HepG2 (cell line): Measurements from ENCODE around the gene SEMA6D. TPM values are rescaled to one million over a fixed set of nuclear protein-coding genes. Genes with fewer than 3 reads are reported as not detected.

Experiments used
- ATAC-seq: fragments of 200-7000 bp; cut with Tn5 transposase; 3 replicates; pipeline ENCODE4 v1.9.1; 2020; ENCODE audit warnings: mild to moderate bottlenecking, moderate library complexity
- BruUV-seq: library from RNA; stranded (reverse); fragments of 400-500 nt; replicated peaks from 2 replicates; lab custom pipeline; 2021; lab: Mats Ljungman, UMichigan
- CTCF ChIA-PET: fragments of 300-600 bp; formaldehyde crosslinking; extraction: SDS; loops from one replicate; lab custom pipeline; 2021; ENCODE audit warnings: low total read pairs, inconsistent platforms, low intra/inter-chr PET ratio; lab: Yijun Ruan, JAX
- POLR2A ChIA-PET: fragments of 350-600 bp; sonication (Branson Sonifier 250); formaldehyde crosslinking; loops from one replicate; lab custom pipeline; 2020; ENCODE audit warnings: antibody characterized with exemption, inconsistent platforms; lab: Yijun Ruan, JAX
- DNase-seq: peaks from one replicate; pipeline ENCODE4 v3.0.0-alpha.2; 2015; ENCODE audit warnings: low spot score
- FAIRE-seq: peaks from 3 replicates; lab custom pipeline; 2011; peaks lifted over from hg19 to GRCh38; lab: Jason Lieb, UNC
- H2AFZ ChIP-seq: one replicate; pipeline ENCODE4 v1.6.1; 2011; ENCODE audit warnings: low read length, inconsistent platforms
- H3K27ac ChIP-seq: fragments of 300-600 bp; 3 replicates; pipeline ENCODE4 v1.8.0; 2011; ENCODE audit warnings: mixed run types, mild to moderate bottlenecking, mixed read lengths, low read length, inconsistent platforms; ENCODE audit not compliant: insufficient read depth; ENCODE audit errors: extremely low read length
- H3K27me3 ChIP-seq, 2 experiments: fragments of 200-600 bp in 1 of 2; 2 replicates in 1 of 2; 3 replicates in 1 of 2; pipeline versions ENCODE4 v1.6.0 to v1.8.0; 2011; ENCODE audit warnings: low read length in 2 of 2, mild to moderate bottlenecking in 2 of 2, moderate library complexity in 2 of 2, inconsistent platforms in 1 of 2; ENCODE audit not compliant: insufficient read depth in 2 of 2, control insufficient read depth in 1 of 2
- H3K36me3 ChIP-seq, 2 experiments: fragments of 200-600 bp in 1 of 2; replicated peaks in 1 of 2; 2 replicates in 1 of 2; 3 replicates in 1 of 2; pipeline versions ENCODE4 v1.5.1 to v1.8.0; 2011; ENCODE audit warnings: low read length in 2 of 2, inconsistent platforms in 1 of 2; ENCODE audit not compliant: insufficient read depth in 2 of 2, control insufficient read depth in 1 of 2
- H3K4me1 ChIP-seq: 2 replicates; pipeline ENCODE4 v1.5.1; 2012; ENCODE audit warnings: low read length, inconsistent platforms; ENCODE audit not compliant: insufficient read depth
- H3K4me2 ChIP-seq: 2 replicates; pipeline ENCODE4 v1.6.0; 2011; ENCODE audit warnings: low read depth, low read length, inconsistent platforms
- H3K4me3 ChIP-seq, 3 experiments: fragments of 200-600 bp in 1 of 3; sonication (generic), shearing (Covaris generic) in 1 of 3; replicated peaks in 1 of 3; 2 replicates each; pipeline ENCODE4 v1.5.1; 2011 to 2016; ENCODE audit warnings: low read length in 3 of 3, inconsistent platforms in 2 of 3, low read depth in 2 of 3, mild to moderate bottlenecking in 2 of 3, control low read depth in 1 of 3, mixed read lengths in 1 of 3; ENCODE audit not compliant: insufficient read depth in 1 of 3
- H3K79me2 ChIP-seq: one replicate; pipeline ENCODE4 v1.6.1; 2011; ENCODE audit warnings: low read length, inconsistent platforms; ENCODE audit not compliant: insufficient read depth
- H3K9ac ChIP-seq: 2 replicates; pipeline ENCODE4 v1.6.0; 2011; ENCODE audit warnings: mild to moderate bottlenecking, low read depth, low read length, inconsistent platforms; ENCODE audit not compliant: insufficient read depth
- H3K9me3 ChIP-seq: 2 replicates; pipeline ENCODE4 v1.5.1; 2012; ENCODE audit warnings: mild to moderate bottlenecking, low read length
- H4K20me1 ChIP-seq: 2 replicates; pipeline ENCODE4 v1.6.0; 2011; ENCODE audit warnings: inconsistent platforms, mild to moderate bottlenecking, low read length, moderate library complexity; ENCODE audit not compliant: insufficient read depth
- ADNP ChIP-seq: sonication (generic); formaldehyde crosslinking; IDR thresholded peaks from 2 replicates; pipeline ENCODE4 v1.4.0; 2020; ENCODE audit warnings: missing genetic modification reagents
- ARID2 ChIP-seq: sonication (generic); formaldehyde crosslinking; IDR thresholded peaks from 2 replicates; pipeline ENCODE4 v1.8.1; 2022; ENCODE audit warnings: mild to moderate bottlenecking, missing genetic modification reagents, borderline replicate concordance
- EHMT2 ChIP-seq: fragments of 200-600 bp; sonication (generic); IDR thresholded peaks from 2 replicates; pipeline ENCODE4 v1.7.0; 2017; ENCODE audit warnings: antibody characterized with exemption, low read depth, low read length, borderline replicate concordance
- MEIS1 ChIP-seq: sonication (generic); formaldehyde crosslinking; IDR thresholded peaks from 2 replicates; pipeline ENCODE4 v1.9.0; 2021; ENCODE audit warnings: mild to moderate bottlenecking, missing genetic modification reagents, moderate library complexity, borderline replicate concordance
- NKX3-1 ChIP-seq: sonication (generic); formaldehyde crosslinking; IDR thresholded peaks from 2 replicates; pipeline ENCODE4 v1.5.0; 2020; ENCODE audit warnings: missing genetic modification reagents
- ZFX ChIP-seq: sonication (generic); formaldehyde crosslinking; IDR thresholded peaks from 2 replicates; pipeline ENCODE4 v1.4.0; 2020; ENCODE audit warnings: mild to moderate bottlenecking, low read depth, missing genetic modification reagents, moderate library complexity
- ZNF431 ChIP-seq: sonication (generic); formaldehyde crosslinking; IDR thresholded peaks from 2 replicates; pipeline ENCODE4 v1.9.0; 2022; ENCODE audit warnings: missing genetic modification reagents, low read depth, mild to moderate bottlenecking, borderline replicate concordance
- ZNF569 ChIP-seq: sonication (generic); formaldehyde crosslinking; IDR thresholded peaks from 2 replicates; pipeline ENCODE4 v1.5.0; 2020; ENCODE audit warnings: mild to moderate bottlenecking, missing genetic modification reagents, moderate library complexity, borderline replicate concordance
- WGBS: methylation state at CpG from one replicate; pipeline ENCODE4 v1.1.6; 2017; ENCODE audit warnings: low lambda C conversion rate; 5-methylcytosine and 5-hydroxymethylcytosine counted together
- in situ Hi-C: cut with HindIII; loops from 2 replicates; pipeline ENCODE4 v1.10.0; 2017; ENCODE audit warnings: low pct_unique_long_range_greater_than_20kb; ENCODE audit not compliant: extremely low pct_ligation_motif_present
- intact Hi-C: fragments of 100-400 bp; cut with micrococcal nuclease; formaldehyde crosslinking; loops from one replicate; pipeline ENCODE4 v1.10.0; 2022; ENCODE audit not compliant: unreplicated experiment
- polyA plus RNA-seq, 8 experiments: library from polyadenylated mRNA; depleted of rRNA in 3 of 8; stranded (reverse) in 7 of 8; unstranded in 1 of 8; fragments of >200 nt; fragmentation: Illumina TruSeq in 4 of 8; extraction: Trizol in 4 of 8; gene quantifications; 2 replicates each; pipeline versions ENCODE4 v1.2.1 to v1.2.3, GENCODE V29; 2011 to 2016; ENCODE audit warnings: low read depth in 4 of 8, missing spikeins in 1 of 8, mixed read lengths in 1 of 8; ENCODE audit not compliant: insufficient read depth in 1 of 8
- total RNA-seq, 5 experiments: library from RNA; depleted of rRNA; stranded (reverse); fragments of >200 nt; fragmentation: Illumina TruSeq; extraction: Trizol; gene quantifications; 2 replicates each; pipeline ENCODE4 v1.2.3, GENCODE V29; 2016; ENCODE audit warnings: low read depth in 1 of 5
- TF ChIP-seq, protein P1 (sequence below): sonication (generic); formaldehyde crosslinking; IDR thresholded peaks from 2 replicates; pipeline ENCODE4 v1.4.0; 2020; ENCODE audit warnings: missing genetic modification reagents
- TF ChIP-seq, protein P2 (sequence below): sonication (generic); formaldehyde crosslinking; IDR thresholded peaks from 2 replicates; pipeline ENCODE4 v1.8.0; 2022; ENCODE audit warnings: mild to moderate bottlenecking, missing genetic modification reagents, borderline replicate concordance

SEMA6D gene
- total and polyA plus RNA-seq, 2 of the 13 experiments (the other 11 are each of a cell fraction or from before 2014, with no cell fraction given) = not detected

DNA sequence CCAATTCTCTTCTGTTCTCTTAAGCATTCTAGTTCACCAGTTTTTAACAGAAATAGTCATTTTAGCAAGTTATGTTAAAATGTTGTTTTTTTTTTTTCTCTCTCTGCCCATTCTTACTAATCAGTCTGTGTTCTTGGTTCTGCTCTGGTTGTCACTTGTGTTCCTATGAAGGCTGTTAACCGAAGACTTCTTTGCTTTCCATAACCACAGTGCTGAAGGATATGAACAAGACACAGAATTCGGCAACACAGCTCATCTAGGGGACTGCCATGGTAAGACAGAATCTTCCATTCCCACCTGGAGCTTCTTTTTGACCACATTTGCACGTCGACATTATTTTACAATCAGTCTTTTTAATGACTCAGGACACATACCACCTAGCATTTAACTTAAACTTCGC, 49.1 kb downstream of the SEMA6D start:
- Histone ChIP-seq H4K20me1 (no peaks in the 10 kb centered on the region), H3K9me3 (peaks cover 10% of the 10 kb centered on the region; the same call in 1 of the 2 replicates), H3K9ac (no peak overlapping the region), H3K4me2 (no peak overlapping the region), H3K36me3 (no peaks in the 10 kb centered on the region), H3K27ac (no peak overlapping the region), H3K4me1 (no peaks in the 10 kb centered on the region), H2AFZ (no peak overlapping the region), H3K27me3 (no peaks in the 10 kb centered on the region), H3K4me3 (no peak overlapping the region)
- BruUV-seq = no TSS peak
- ATAC-seq (no peak), DNase-seq (no peak), FAIRE-seq (no peak)
- WGBS = 4% methylated on average over 5 of the region's 5 CpGs
- POLR2A ChIA-PET = no interaction called here
- intact Hi-C loops = no loop called here
- TF ChIP-seq NKX3-1 (CRISPR knock-in tag) (no peak), EHMT2 (no peak), ADNP (CRISPR knock-in tag) (no peak), ZFX (CRISPR knock-in tag) (no peak), ZNF569 (no peak), MEIS1 (CRISPR knock-in tag) (no peak), ZNF431 (no peak), ARID2 (no peak)
- TF ChIP-seq, protein P1, sequence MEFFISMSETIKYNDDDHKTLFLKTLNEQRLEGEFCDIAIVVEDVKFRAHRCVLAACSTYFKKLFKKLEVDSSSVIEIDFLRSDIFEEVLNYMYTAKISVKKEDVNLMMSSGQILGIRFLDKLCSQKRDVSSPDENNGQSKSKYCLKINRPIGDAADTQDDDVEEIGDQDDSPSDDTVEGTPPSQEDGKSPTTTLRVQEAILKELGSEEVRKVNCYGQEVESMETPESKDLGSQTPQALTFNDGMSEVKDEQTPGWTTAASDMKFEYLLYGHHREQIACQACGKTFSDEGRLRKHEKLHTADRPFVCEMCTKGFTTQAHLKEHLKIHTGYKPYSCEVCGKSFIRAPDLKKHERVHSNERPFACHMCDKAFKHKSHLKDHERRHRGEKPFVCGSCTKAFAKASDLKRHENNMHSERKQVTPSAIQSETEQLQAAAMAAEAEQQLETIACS (CRISPR knock-in tag) = no peak
- TF ChIP-seq, protein P2, sequence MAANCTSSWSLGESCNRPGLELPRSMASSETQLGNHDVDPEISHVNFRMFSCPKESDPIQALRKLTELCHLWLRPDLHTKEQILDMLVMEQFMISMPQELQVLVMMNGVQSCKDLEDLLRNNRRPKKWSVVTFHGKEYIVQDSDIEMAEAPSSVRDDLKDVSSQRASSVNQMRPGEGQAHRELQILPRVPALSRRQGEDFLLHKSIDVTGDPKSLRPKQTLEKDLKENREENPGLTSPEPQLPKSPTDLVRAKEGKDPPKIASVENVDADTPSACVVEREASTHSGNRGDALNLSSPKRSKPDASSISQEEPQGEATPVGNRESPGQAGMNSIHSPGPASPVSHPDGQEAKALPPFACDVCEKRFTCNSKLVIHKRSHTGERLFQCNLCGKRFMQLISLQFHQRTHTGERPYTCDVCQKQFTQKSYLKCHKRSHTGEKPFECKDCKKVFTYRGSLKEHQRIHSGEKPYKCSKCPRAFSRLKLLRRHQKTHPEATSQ (CRISPR knock-in tag) = no peak
- TF ChIP-seq, all 625 proteins: peak for 0
- CTCF ChIA-PET = no interaction called here
- in situ Hi-C loops = no loop called here
- H3K79me2 ChIP-seq = no peaks in the 10 kb centered on the region
